ENCODE results near the gene TPTE2.
"Not testable (repeated sequence)": the region's sequence is repeated elsewhere in the genome, so short reads cannot be mapped to it uniquely, and the experiment has no call there.

DNA sequence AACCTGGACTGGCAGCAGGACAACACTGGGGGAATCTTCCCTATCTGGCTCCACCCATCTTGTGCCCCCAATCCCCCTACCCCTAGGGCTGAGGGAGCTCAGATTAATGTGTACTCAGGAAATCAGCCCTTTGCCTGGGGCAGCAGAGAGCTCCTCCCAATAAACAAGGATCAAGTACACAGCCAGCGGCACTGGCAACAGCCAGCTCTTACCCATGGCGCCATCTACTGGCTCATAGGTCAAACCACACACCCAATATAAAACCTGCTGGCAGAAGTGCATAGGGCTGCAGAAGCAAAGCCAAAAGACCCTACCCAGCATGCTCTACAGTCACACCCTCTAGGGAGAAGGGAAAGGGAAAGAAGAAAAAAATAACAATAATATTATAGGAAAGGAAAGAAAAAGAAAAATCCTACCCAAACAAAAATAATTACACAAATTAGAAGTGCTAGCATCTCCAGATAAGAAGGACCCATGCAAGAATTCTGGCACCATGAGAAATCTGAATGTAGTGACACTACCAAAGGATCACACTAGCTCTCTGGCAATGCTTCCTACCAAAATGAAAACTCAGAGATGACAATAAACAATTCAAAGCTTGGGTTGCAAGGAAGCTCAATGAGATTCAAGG, 122.2 kb downstream of the TPTE2 start:
- TF ChIP-seq, protein P1, sequence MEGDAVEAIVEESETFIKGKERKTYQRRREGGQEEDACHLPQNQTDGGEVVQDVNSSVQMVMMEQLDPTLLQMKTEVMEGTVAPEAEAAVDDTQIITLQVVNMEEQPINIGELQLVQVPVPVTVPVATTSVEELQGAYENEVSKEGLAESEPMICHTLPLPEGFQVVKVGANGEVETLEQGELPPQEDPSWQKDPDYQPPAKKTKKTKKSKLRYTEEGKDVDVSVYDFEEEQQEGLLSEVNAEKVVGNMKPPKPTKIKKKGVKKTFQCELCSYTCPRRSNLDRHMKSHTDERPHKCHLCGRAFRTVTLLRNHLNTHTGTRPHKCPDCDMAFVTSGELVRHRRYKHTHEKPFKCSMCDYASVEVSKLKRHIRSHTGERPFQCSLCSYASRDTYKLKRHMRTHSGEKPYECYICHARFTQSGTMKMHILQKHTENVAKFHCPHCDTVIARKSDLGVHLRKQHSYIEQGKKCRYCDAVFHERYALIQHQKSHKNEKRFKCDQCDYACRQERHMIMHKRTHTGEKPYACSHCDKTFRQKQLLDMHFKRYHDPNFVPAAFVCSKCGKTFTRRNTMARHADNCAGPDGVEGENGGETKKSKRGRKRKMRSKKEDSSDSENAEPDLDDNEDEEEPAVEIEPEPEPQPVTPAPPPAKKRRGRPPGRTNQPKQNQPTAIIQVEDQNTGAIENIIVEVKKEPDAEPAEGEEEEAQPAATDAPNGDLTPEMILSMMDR (tag by site-specific recombination; IDR thresholded peaks at IDR 0.05): peak; percentile 31; the same call in 1 of the 2 replicates
- TF ChIP-seq GLI2 (tag by site-specific recombination; IDR thresholded peaks at IDR 0.05; ENCODE audit: borderline replicate concordance, low read depth); ZNF184 (tag by site-specific recombination; IDR thresholded peaks at IDR 0.05); BCL11A (tag by site-specific recombination; IDR thresholded peaks at IDR 0.05; ENCODE audit: low read depth); ZNF394 (tag by site-specific recombination; IDR thresholded peaks at IDR 0.05; ENCODE audit: borderline replicate concordance); ZNF138 (tag by site-specific recombination; IDR thresholded peaks at IDR 0.05; ENCODE audit: borderline replicate concordance); KLF1 (tag by site-specific recombination; IDR thresholded peaks at IDR 0.05); YY1 (tag by site-specific recombination; IDR thresholded peaks at IDR 0.05); HOXC10 (CRISPR knock-in tag; IDR thresholded peaks at IDR 0.05); KLF16 (tag by site-specific recombination; IDR thresholded peaks at IDR 0.05); ZNF24 (tag by site-specific recombination; IDR thresholded peaks at IDR 0.05): not testable (repeated sequence)
- TF ChIP-seq, protein P2, sequence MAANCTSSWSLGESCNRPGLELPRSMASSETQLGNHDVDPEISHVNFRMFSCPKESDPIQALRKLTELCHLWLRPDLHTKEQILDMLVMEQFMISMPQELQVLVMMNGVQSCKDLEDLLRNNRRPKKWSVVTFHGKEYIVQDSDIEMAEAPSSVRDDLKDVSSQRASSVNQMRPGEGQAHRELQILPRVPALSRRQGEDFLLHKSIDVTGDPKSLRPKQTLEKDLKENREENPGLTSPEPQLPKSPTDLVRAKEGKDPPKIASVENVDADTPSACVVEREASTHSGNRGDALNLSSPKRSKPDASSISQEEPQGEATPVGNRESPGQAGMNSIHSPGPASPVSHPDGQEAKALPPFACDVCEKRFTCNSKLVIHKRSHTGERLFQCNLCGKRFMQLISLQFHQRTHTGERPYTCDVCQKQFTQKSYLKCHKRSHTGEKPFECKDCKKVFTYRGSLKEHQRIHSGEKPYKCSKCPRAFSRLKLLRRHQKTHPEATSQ (tag by site-specific recombination; IDR thresholded peaks at IDR 0.05): not testable (repeated sequence)
- TF ChIP-seq, protein P3, sequence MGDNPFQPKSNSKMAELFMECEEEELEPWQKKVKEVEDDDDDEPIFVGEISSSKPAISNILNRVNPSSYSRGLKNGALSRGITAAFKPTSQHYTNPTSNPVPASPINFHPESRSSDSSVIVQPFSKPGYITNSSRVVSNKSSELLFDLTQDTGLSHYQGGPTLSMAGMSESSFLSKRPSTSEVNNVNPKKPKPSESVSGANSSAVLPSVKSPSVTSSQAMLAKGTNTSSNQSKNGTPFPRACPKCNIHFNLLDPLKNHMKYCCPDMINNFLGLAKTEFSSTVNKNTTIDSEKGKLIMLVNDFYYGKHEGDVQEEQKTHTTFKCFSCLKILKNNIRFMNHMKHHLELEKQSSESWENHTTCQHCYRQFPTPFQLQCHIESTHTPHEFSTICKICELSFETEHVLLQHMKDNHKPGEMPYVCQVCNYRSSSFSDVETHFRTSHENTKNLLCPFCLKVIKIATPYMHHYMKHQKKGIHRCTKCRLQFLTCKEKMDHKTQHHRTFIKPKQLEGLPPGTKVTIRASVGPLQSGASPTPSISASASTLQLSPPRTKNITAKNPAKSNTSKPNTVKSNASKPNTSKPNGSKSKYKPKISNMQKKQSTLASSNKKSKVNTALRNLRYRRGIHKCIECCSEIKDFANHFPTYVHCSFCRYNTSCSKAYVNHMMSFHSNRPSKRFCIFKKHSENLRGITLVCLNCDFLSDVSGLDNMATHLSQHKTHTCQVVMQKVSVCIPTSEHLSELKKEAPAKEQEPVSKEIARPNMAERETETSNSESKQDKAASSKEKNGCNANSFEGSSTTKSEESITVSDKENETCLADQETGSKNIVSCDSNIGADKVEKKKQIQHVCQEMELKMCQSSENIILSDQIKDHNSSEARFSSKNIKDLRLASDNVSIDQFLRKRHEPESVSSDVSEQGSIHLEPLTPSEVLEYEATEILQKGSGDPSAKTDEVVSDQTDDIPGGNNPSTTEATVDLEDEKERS (tag by site-specific recombination; IDR thresholded peaks at IDR 0.05): not testable (repeated sequence)
- TF ChIP-seq, protein P4, sequence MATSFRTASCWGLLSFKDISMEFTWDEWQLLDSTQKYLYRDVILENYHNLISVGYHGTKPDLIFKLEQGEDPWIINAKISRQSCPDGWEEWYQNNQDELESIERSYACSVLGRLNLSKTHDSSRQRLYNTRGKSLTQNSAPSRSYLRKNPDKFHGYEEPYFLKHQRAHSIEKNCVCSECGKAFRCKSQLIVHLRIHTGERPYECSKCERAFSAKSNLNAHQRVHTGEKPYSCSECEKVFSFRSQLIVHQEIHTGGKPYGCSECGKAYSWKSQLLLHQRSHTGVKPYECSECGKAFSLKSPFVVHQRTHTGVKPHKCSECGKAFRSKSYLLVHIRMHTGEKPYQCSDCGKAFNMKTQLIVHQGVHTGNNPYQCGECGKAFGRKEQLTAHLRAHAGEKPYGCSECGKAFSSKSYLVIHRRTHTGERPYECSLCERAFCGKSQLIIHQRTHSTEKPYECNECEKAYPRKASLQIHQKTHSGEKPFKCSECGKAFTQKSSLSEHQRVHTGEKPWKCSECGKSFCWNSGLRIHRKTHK (tag by site-specific recombination; IDR thresholded peaks at IDR 0.05): not testable (repeated sequence)

All from HEK293 (cell line).